GM18511 (cell line): Measurements from ENCODE around the gene CDX2.

Source experiments
- ATAC-seq: cut with Tn5 transposase; IDR thresholded peaks from one replicate; pipeline ENCODE4 v1.9.1; 2021; ENCODE audit warnings: mild to moderate bottlenecking, moderate library complexity; ENCODE audit not compliant: unreplicated experiment

Gene CDX2

GRCh38 chr13:27933580-27934328, 35.4 kb downstream of the CDX2 start:
- ATAC-seq: no peak

- ATAC-seq: no peak
Observed at GRCh38 chr13:27933118-27933517, 36.0 kb downstream of the CDX2 start.

GRCh38 chr13:27929868-27930267, 39.2 kb downstream of the CDX2 start:
- no peak for ATAC-seq

- ATAC-seq: no peak
Observed at GRCh38 chr13:27928805-27929753, 40.0 kb downstream of the CDX2 start.

GRCh38 chr13:27928353-27928804, 40.7 kb downstream of the CDX2 start:
- ATAC-seq: no peak

DNA sequence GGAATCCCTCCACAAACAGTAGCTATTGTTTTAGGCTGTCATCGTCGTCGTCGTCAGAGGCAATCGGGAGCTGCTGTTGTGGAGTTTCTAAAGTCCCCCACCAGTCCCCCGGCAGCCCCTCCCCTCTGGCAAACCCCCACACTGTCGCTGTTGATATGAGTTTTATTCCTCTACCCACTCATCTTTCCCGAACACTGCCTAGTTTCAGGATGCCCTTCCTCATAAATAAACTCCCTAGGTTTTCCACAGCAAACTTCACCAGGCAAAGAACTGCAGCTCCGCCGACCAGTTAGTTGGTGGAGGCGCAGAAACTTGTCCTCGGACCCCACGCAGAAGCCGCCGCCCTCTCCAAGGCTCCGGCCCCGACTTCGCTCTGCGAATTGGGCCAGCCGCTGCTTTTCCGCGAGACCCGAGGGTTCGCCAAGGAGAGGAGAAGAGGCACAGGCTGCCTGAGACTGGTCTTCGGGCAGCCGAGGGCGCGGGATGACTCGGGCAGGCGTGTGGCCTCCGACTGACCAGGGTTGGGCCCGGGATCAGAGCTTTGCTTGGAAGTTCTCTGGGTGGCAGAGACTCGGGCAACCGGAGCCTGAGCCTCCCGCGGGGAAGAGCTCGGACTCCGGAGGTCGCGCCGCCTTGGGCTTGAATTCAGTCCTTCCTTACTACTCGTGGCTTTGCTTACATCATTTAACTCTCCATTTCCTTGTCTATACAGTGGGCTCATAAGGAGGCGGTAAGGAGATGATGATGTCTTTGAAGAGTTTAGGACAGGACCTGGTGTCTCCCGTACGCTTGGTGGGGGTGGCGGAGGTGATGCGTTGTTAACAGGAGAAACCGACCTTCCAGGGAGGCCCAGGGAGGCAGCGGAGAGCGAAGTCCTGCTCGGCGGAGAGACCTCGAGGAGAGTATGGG, 41.4 kb downstream of the CDX2 start:
- no peak for ATAC-seq

- ATAC-seq: no peak
Observed at GRCh38 chr13:27926644-27927434, 42.3 kb downstream of the CDX2 start.

- no peak for ATAC-seq
Observed at GRCh38 chr13:27925220-27925991, 43.7 kb downstream of the CDX2 start.

DNA sequence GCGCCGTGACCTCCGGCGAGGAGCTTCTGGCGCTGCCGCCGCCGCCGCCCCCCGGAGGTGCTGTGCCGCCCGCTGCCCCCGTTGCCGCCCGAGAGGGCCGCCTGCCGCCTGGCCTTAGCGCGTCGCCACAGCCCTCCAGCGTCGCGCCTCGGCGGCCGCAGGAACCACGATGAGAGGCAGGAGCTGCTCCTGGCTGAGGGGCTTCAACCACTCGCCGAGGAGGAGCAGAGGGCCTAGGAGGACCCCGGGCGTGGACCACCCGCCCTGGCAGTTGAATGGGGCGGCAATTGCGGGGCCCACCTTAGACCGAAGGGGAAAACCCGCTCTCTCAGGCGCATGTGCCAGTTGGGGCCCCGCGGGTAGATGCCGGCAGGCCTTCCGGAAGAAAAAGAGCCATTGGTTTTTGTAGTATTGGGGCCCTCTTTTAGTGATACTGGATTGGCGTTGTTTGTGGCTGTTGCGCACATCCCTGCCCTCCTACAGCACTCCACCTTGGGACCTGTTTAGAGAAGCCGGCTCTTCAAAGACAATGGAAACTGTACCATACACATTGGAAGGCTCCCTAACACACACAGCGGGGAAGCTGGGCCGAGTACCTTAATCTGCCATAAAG, 44.5 kb downstream of the CDX2 start:
- ATAC-seq: no peak

GRCh38 chr13:27923794-27924528, 45.2 kb downstream of the CDX2 start:
- ATAC-seq: no peak

DNA sequence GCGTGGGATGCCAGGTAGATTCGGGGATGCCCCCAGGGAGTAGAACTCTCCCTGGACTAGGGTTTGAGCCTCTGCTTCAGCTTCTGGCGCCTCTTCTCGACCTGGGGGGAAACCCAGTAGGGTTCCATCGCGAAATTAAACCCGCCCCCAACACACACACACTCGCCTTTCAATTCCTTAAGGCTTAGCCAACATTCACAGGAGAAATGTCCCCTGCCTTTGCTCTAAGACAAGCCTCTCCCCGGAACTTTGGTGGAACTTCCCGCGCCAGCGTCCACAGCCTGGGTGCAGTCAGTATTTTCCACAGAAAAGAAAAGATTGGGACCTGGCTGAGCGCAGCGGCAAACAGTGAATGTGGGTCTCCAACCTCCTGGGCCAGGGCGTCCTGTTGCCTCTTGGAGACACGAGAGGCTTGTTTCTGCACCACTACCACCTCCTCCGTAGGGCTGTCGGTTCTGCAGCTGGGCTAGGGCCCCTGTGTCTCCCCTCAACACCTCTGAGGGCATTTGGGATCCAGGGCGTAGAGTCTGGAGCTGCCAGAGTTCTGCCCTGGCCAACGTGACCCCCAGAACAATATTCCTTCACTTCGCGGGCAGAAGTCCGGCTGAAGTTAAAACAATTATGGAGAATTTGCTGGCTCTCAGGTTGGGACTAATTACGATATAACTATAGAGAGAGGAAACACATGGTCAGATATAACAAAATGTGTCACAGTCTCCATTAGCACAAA, 46.1 kb downstream of the CDX2 start:
- no peak for ATAC-seq

DNA sequence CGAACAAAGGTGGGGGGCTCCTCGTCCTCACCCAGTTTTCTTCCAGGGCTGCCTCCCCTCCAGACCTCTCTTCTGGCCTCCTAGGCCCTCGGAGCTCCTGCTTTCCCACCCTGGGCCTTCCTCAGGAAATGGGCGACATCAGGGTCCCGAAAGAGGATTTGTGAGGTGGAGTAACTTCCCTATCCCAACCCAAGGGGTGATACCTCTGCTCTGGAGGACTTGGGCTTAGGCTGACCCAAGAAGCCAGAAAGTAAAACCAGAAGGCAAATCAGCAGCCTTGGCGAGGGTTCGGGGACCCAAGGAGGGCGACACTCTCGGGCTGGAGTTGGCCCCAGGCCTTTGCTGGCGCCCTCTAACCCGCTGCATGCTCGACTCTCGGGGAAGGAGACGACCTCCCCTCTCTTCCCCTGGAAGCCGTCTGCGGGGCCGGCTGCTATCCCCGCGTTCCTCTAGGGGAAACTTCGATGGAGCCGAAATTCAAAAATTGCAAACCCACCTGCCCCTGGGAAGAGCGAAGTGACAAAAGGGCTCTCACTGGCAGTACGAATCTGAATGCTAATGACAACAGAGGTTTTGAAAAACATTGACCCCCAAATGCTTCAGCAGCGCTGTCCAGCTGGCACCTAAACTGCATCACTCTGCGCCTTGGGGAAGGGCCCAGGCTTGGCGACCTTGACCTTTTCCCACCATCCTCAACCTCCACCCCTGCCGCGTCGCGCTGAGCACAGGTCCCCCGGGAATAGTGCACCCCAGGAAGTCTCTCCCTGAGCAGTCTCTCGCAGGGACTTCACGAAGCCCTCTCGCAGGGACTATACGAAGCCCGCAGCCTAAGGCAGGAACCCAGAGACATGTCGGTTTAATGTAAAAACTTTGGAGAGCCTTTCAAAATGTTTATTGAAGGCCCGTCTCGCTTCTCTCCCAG, 46.9 kb downstream of the CDX2 start:
- no peak for ATAC-seq

DNA sequence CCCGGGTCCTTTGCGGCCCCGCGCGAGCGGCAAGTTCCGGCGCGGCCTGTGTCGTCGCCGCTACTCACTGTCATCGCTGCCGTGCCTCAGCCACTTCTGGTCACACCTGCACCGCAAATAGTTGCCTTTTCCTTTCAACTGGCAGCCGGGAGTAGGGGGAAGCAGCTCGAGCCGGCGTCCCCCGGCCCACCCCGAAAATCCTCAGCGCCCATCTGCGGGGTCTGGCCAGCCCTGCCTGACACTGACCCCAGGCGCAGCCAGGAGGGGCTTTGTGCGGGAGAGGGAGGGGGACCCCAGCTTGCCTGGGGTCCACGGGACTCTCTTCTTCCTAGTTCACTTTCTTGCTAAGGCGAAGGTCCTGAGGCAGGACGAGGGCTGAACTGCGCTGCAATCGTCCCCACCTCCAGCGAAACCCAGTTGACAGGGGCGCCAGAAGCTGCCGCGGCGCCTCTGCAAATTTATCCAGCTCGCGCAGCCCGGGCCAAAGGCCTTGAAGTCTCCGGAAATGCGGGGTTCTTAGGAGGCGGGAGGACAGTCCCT, 47.6 kb downstream of the CDX2 start:
- no peak for ATAC-seq

GRCh38 chr13:27920677-27921420, 48.3 kb downstream of the CDX2 start:
- ATAC-seq: no peak

DNA sequence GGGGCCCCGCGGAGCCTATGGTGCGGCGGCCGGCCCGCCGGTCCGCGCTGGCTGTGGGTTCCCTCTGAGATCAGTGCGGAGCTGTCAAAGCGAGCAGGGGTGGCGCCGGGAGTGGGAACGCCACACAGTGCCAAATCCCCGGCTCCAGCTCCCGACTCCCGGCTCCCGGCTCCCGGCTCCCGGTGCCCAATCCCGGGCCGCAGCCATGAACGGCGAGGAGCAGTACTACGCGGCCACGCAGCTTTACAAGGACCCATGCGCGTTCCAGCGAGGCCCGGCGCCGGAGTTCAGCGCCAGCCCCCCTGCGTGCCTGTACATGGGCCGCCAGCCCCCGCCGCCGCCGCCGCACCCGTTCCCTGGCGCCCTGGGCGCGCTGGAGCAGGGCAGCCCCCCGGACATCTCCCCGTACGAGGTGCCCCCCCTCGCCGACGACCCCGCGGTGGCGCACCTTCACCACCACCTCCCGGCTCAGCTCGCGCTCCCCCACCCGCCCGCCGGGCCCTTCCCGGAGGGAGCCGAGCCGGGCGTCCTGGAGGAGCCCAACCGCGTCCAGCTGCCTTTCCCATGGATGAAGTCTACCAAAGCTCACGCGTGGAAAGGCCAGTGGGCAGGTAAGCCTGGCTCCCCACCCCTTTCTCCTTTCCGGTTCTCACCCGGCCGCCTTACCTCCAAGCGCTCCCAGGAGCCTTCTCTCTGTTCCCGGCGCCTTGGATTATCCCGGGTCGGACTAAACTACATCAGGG, 49.0 kb downstream of the CDX2 start, which contains the start of gene PDX1:
Gene PDX1 (plus strand): TSS at position 67 of the 743 bp plus-strand sequence. CDS start 139 bp downstream, at position 206.
- ATAC-seq: peak; percentile 18
